Calu3 (cell line): ENCODE measurements around the gene AIG1. TPM values are rescaled to one million over a fixed set of nuclear protein-coding genes. Genes with fewer than 3 reads are reported as not detected.

Experiments
- BruUV-seq: library from RNA; stranded (reverse); fragments of 400-500 nt; replicated peaks from 2 replicates; lab custom pipeline; 2021; lab: Mats Ljungman, UMichigan
- CTCF ChIA-PET: fragments of 300-600 bp; sonication (Branson Sonifier 250); formaldehyde crosslinking; loops from one replicate; lab custom pipeline; 2022; ENCODE audit warnings: antibody characterized with exemption; lab: Charles Lee
- DNase-seq: peaks from one replicate; pipeline ENCODE4 v3.0.0; 2022
- H3K27ac Mint-ChIP-seq: one replicate; pipeline ENCODE4 v1.8.0; 2022; ENCODE audit warnings: mixed read lengths; ENCODE audit not compliant: unreplicated experiment
- H3K27me3 Mint-ChIP-seq: one replicate; pipeline ENCODE4 v1.8.0; 2022; ENCODE audit warnings: mixed read lengths; ENCODE audit not compliant: unreplicated experiment
- H3K36me3 Mint-ChIP-seq: one replicate; pipeline ENCODE4 v1.8.0; 2022; ENCODE audit warnings: mild to moderate bottlenecking, moderate library complexity, mixed read lengths; ENCODE audit not compliant: insufficient read depth, unreplicated experiment
- H3K4me1 Mint-ChIP-seq: one replicate; pipeline ENCODE4 v1.8.0; 2022; ENCODE audit warnings: mild to moderate bottlenecking, low read depth, mixed read lengths; ENCODE audit not compliant: unreplicated experiment
- H3K4me3 Mint-ChIP-seq: one replicate; pipeline ENCODE4 v1.8.0; 2022; ENCODE audit warnings: mild to moderate bottlenecking, low read depth, moderate library complexity, mixed read lengths; ENCODE audit not compliant: unreplicated experiment
- H3K9me3 Mint-ChIP-seq: one replicate; pipeline ENCODE4 v1.8.0; 2022; ENCODE audit warnings: low read depth, mixed read lengths; ENCODE audit not compliant: unreplicated experiment
- intact Hi-C: fragments of 100-400 bp; cut with micrococcal nuclease; formaldehyde crosslinking; loops from one replicate; pipeline ENCODE4 v1.10.0; 2022; ENCODE audit not compliant: unreplicated experiment
- total RNA-seq: library from RNA; stranded (reverse); gene quantifications from 2 replicates; pipeline ENCODE4 v1.2.3, GENCODE V29; 2022
- TF ChIP-seq, protein P1 (sequence below): fragments of 200-600 bp; IDR thresholded peaks from one replicate; pipeline ENCODE4 v1.8.0; 2022; ENCODE audit warnings: antibody characterized with exemption; ENCODE audit not compliant: unreplicated experiment

AIG1 gene
- total RNA-seq, 1 experiment from 2014 or later: 57.2 TPM

DNA sequence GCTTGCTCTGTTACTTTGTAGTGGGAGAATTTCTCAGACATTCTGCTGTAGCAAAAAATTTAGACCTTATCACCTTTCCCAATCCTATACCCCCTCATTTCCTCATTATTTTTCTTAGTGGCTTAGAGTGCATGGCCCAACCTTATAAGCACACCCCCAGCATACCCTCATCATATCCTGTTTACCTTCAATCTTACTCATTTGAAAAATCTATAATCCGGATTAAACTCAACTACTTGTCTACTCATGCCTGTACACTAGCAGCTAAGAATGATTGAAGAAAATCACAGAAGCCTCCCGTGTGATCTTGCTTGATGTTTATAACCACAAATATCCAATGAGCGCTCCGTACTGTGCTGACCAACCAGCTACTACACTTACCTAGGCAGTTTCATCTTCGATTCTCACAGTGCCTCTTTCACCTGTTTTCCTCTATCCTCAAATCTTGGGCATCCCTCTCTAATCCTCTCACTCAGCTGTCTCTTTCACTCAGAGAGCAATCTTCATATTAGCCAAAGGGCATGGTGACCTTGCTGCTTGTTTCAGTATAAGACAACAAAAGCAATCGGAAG is 36.6 kb downstream of the AIG1 start:
- peak; percentile 9 for DNase-seq
- H3K9me3 Mint-ChIP-seq: no peaks in the 10 kb centered on the region
- intact Hi-C loops: no loop called here
- H3K27ac Mint-ChIP-seq: no peak overlapping the region
- TF ChIP-seq, protein P1, sequence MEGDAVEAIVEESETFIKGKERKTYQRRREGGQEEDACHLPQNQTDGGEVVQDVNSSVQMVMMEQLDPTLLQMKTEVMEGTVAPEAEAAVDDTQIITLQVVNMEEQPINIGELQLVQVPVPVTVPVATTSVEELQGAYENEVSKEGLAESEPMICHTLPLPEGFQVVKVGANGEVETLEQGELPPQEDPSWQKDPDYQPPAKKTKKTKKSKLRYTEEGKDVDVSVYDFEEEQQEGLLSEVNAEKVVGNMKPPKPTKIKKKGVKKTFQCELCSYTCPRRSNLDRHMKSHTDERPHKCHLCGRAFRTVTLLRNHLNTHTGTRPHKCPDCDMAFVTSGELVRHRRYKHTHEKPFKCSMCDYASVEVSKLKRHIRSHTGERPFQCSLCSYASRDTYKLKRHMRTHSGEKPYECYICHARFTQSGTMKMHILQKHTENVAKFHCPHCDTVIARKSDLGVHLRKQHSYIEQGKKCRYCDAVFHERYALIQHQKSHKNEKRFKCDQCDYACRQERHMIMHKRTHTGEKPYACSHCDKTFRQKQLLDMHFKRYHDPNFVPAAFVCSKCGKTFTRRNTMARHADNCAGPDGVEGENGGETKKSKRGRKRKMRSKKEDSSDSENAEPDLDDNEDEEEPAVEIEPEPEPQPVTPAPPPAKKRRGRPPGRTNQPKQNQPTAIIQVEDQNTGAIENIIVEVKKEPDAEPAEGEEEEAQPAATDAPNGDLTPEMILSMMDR: no peak
- no peaks in the 10 kb centered on the region for H3K27me3 Mint-ChIP-seq
- H3K36me3 Mint-ChIP-seq: no peaks in the 10 kb centered on the region
- CTCF ChIA-PET: no interaction called here
- BruUV-seq: no TSS peak
- H3K4me1 Mint-ChIP-seq: peaks cover 9% of the 10 kb centered on the region
- no peak overlapping the region for H3K4me3 Mint-ChIP-seq

- H3K4me3 Mint-ChIP-seq: no peak overlapping the region
- BruUV-seq: no TSS peak
- no peak for DNase-seq
- no peak overlapping the region for H3K27ac Mint-ChIP-seq
- H3K9me3 Mint-ChIP-seq: no peaks in the 10 kb centered on the region
- intact Hi-C loops: no loop called here
- no peaks in the 10 kb centered on the region for H3K27me3 Mint-ChIP-seq
- CTCF ChIA-PET: no interaction called here
- peaks cover 9% of the 10 kb centered on the region for H3K4me1 Mint-ChIP-seq
- no peaks in the 10 kb centered on the region for H3K36me3 Mint-ChIP-seq
- TF ChIP-seq, protein P1: no peak
Observed at GRCh38 chr6:143098054-143098671, 37.5 kb downstream of the AIG1 start.

DNA sequence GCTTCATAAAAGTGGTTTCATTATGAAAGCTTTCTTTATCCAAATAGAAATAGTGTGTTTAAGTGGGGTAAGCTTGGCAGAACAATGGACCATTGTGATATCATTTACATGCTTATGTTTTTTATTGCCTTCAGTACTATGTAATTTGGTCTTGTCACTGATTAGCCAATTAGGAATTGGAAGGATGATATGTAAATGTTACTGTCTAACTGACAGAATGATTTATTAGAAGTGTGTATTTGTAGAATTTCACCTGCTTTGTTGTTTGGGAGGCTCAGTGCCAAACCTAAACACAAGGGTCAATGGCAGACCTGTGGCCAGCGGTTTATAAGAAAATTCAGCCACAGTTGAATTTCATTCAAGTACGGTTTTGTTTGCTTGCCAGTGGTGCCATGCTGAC is 39.0 kb downstream of the AIG1 start:
- DNase-seq: no peak
- no peak overlapping the region for H3K4me3 Mint-ChIP-seq
- no TSS peak for BruUV-seq
- no peak overlapping the region for H3K27ac Mint-ChIP-seq
- H3K27me3 Mint-ChIP-seq: no peaks in the 10 kb centered on the region
- no peaks in the 10 kb centered on the region for H3K9me3 Mint-ChIP-seq
- no peaks in the 10 kb centered on the region for H3K36me3 Mint-ChIP-seq
- TF ChIP-seq, protein P1: no peak
- CTCF ChIA-PET: no interaction called here
- intact Hi-C loops: no loop called here
- H3K4me1 Mint-ChIP-seq: peaks cover 5% of the 10 kb centered on the region

DNA sequence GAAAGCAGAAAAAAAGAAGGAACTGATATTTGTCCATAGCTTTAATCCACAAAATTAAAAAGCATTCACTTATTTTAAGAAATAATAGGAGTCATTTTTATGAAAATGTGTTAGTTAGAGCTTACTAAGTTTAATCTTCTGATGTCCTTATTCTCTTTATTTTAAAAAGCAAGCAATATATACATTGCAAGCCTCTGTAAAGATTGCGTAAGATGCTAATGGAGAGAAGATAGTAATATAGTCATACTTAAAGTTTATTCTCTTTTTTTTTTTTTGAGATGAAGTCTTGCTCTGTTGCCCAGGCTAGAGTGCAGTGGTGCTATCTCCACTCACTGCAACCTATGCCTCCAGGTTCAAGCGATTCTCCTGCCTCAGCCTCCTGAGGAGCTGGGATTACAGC is 39.7 kb downstream of the AIG1 start:
- CTCF ChIA-PET: no interaction called here
- Mint-ChIP-seq H3K4me1 (no peaks in the 10 kb centered on the region), H3K36me3 (no peaks in the 10 kb centered on the region), H3K27me3 (no peaks in the 10 kb centered on the region), H3K4me3 (no peak overlapping the region), H3K27ac (no peak overlapping the region), H3K9me3 (no peaks in the 10 kb centered on the region)
- BruUV-seq: no TSS peak
- TF ChIP-seq, protein P1: no peak
- DNase-seq: no peak
- intact Hi-C loops: no loop called here
